ENCODE results near the gene CYTH1.
A peak's percentile ranks its signal among the peaks of the same experiment; 100 is the strongest.
"Not testable (repeated sequence)": the region's sequence is repeated elsewhere in the genome, so short reads cannot be mapped to it uniquely, and the experiment has no call there.

The CYTH1 gene

DNA sequence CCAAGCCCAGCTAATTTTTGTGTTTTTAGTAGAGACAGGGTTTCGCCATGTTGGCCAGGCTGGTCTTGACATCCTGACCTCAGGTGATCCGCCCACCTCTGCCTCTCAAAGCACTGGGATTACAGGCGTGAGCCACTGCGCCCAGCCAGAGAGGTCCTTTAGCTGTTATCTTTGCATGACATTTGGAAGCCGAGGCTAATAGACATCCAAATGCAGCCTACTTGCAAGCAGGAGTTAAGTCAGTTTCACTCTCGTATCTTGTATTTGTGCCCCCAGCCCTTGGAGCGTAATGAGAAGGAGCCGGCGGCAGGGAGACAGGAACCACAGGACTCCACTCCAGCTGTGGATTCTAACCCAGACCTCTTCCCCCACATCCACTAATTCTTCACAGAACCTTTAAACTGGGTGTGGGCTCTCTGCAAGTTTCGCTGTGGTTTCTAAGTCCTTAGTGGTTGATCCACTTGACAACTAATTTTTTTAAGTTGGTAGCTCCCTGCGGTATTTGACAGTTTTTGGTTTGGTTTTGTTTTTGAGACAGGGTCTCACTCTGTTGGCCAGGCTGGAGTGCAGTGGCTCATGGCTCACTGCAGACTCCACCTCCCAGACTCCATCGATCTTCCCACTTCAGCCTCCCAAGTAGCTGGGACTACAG lies 3.1 kb upstream of the CYTH1 start:
- peak; percentile 32 for DNase-seq

DNA sequence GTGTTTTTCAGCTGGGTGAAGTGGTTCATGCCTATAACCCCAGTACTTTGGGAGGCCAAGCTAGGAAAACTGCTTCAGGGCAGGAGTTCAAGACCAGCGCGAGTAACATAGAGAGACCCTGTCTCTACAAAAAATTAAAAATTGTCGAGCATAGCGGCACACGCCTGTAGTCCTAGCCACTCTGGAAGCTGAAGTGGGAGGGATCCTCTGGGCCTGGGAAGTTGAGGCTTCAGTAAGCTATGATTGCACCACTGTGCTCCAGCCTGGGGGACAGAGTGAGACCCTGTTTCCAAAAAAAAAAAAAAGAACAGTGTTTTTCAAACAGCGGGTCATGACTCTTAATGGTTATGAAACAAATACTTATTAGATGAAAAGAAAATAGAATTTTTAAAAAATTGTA lies 2.3 kb upstream of the CYTH1 start:
- no peak for DNase-seq

- DNase-seq: no peak
Observed at GRCh38 chr17:78783711-78784324, 1.7 kb upstream of the CYTH1 start.

GRCh38 chr17:78781104-78781892 lies 775 bp downstream of the CYTH1 start:
- peak; percentile 59 for DNase-seq

DNA sequence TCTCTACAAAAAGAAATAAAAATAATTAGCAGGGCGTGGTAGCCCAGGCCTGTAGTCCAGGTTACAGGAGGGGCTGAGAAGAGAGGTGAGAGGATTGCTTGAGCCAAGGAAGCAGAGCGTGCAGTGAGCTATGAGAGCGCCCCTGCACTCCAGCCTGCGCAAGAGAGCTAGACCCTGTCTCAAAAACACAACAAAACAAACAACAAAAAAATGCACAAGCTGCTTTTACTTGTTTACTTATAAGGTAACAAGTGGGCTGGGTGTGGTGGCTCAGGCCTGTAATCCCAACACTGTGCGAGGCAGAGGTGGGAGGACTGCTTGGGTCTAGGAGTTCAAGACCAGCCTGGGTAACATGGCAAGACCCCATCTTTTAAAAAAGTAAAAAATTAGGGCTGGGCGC lies 1.7 kb downstream of the CYTH1 start:
- peak; percentile 36 for DNase-seq

GRCh38 chr17:78779850-78780249 lies 2.2 kb downstream of the CYTH1 start:
- peak; percentile 74 for DNase-seq

GRCh38 chr17:78779286-78779651 lies 2.8 kb downstream of the CYTH1 start:
- DNase-seq: not testable (repeated sequence)

DNA sequence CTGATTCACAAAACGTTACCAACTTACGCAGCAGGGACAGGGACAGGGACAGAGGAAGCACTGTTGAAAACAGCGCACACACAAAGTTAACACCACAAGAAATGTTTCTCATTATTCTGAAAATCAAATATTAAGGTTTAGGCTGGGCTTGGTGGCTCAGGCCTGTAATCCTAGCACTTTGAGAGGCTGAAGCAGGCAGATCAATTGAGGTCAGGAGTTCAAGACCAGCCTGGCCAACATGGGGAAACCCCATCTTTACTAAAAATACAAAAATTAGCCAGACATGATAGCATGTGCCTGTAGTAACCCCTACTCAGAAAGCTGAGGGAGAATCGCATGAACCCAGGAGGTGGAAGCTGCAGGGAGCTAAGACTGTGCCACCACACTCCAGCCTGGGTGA lies 4.2 kb downstream of the CYTH1 start:
- peak; percentile 46 for DNase-seq

DNA sequence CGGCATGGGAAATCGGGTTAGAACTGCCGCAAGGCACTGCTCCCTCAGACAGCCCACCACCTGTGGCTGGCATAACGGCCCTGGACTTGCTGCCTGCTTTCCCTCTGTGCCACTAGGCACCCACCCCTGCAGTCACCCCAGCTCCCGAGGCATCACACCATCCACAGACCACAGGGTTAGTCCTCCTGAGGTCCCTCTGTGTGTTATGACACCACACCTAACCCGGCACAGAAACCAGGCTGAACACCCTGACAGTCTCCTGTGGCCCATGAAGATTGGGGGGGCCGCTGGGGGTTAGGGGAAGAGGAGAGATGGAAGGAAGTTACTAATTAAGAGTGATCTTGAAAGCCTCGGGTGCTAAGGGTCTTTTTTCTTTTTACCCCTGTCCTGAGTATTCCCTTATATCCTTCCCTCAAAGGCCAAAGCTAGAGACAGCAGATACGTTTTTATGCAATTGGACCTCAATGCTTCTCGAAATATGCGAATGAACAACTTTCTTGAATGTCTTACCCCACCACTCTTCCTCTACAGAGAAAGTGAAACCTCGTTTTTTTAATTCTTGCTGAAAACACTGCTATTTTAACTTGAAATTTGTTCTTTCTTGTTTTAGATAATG lies 7.0 kb downstream of the CYTH1 start:
- peak; percentile 69 for DNase-seq

GRCh38 chr17:78774453-78774852 lies 7.6 kb downstream of the CYTH1 start:
- DNase-seq: peak; percentile 45

DNA sequence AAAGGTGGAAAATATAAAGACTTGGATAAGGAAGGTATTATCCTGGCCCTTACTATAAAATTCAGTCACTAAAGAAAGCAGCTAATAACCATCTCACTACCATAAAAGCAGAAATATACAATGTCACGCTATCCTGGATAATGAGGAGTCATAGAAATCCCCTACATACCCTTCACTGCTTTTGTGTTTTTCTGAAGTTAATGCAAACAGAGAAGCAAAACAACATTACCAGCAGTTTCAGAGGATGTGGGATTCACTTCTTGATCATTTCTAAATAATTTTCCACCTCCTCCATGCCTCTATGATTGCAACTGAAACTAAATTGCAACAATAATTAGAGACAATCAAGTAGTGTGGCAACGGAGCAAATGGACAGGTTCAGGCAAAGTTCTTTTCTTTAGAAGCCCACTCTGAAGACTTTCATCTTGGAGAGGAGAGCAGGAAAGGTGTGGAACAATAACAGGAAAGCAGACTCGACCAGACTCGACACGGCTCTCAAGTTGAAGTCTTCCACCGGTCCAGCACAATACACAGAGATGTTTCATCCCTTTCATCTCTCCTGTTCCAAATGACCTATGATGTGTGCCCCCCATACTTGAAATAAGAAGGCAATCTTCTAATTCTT lies 10.2 kb downstream of the CYTH1 start:
- no peak for DNase-seq

- DNase-seq: peak; percentile 44
Observed at GRCh38 chr17:78769196-78769773, 12.8 kb downstream of the CYTH1 start.

GRCh38 chr17:78767806-78768205 lies 14.3 kb downstream of the CYTH1 start:
- no peak for DNase-seq

GRCh38 chr17:78766743-78767294 lies 15.3 kb downstream of the CYTH1 start:
- no peak for DNase-seq

GRCh38 chr17:78766225-78766624 lies 15.8 kb downstream of the CYTH1 start:
- DNase-seq: no peak

- no peak for DNase-seq
Observed at GRCh38 chr17:78765821-78766220, 16.3 kb downstream of the CYTH1 start.

- no peak for DNase-seq
Observed at GRCh38 chr17:78764871-78765270, 17.2 kb downstream of the CYTH1 start.

DNA sequence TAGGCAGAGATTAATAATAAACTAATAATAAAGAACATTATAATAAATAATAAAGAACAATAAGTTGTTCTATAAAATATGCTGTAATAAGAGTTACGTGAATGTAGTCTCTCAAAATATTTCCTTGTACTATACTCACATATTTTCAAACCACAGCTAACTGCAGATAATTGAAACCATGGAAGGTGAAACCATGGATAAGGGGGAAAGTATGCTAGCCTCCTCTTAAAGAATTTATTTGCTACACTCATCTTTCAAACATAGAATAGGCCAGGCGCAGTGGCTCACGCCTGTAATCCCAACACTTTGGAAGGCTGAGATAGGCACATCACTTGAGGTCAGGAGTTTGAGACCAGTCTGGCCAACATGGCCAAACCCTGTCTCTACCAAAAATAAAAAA lies 18.5 kb downstream of the CYTH1 start:
- no peak for DNase-seq

GRCh38 chr17:78761789-78762406 lies 20.2 kb downstream of the CYTH1 start:
- no peak for DNase-seq

DNA sequence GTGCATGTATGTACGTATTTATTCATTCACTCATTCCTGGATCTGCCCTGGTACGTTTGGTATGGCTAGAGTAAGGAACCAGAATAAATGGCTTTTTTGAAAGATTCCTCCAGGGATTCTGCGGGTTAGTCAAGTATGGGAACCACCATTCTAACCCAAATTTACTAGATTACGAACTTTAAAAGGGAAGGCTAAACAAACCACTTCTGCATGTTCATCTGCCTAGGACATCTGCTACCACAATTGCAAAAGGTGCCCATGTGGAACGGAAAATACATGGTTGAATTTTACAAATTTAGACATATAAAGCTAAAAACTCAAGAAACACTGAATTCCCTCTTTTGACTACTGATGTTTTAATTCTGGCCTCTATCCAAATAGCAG lies 22.1 kb downstream of the CYTH1 start:
- DNase-seq: no peak

DNA sequence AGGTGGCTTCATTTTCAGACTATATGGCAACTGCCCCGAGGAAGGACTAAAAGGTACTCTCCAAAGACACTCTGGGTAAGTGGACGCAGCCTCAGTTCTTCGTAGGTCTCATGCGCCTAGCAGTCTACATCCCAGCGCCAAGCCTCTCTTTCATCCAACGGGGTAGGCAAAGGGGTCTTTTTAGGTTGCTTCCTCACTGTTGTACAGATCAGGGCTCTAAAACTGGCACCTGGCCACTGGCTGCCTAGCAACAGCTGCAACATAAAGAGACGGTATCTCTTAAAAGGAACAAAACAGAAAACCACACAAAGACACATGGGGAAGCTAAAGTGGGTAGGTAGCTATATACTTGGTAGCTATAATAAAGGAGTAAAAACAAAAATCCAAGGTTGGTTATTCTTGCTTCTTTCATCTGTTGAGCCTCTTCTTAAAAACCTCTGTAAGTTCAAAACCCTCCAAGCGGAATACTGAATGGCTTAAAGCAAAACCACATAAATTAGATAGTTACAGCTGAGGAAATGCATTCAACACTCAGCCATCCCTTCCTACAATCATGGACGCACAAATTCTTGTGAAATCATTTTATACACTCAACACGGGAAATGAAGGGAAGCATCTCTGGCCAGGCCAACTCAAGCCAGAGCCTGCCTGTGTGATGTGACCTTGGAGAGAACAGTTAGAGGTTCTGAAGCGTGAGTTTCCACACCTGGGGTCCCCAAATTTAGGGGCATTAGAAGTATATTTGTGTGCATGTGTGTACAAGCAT lies 22.7 kb downstream of the CYTH1 start:
- peak; percentile 85 for DNase-seq
